Neutrophil (primary cell): ENCODE data around the gene LCE3C.

Experiments used
- H3K27ac ChIP-seq: fragments of 200-600 bp; sonication (generic); 2 replicates; pipeline ENCODE4 v1.5.1; 2016; ENCODE audit warnings: mild to moderate bottlenecking, moderate library complexity
- H3K27me3 ChIP-seq: fragments of 200-600 bp; sonication (generic); 2 replicates; pipeline ENCODE4 v1.6.0; 2016; ENCODE audit warnings: mild to moderate bottlenecking
- H3K36me3 ChIP-seq: fragments of 200-600 bp; sonication (generic); 2 replicates; pipeline ENCODE4 v1.5.1; 2017
- H3K4me1 ChIP-seq, 2 experiments: fragments of 200-600 bp in 1 of 2; sonication (generic) in 1 of 2; 1 replicate in 1 of 2; 2 replicates in 1 of 2; pipeline versions ENCODE4 v1.5.1 to v1.6.1; 2013 to 2016; ENCODE audit warnings: low read depth in 1 of 2, low read length in 1 of 2, mild to moderate bottlenecking in 1 of 2, moderate library complexity in 1 of 2; ENCODE audit not compliant: control insufficient read depth in 1 of 2, insufficient read depth in 1 of 2
- H3K4me3 ChIP-seq, 2 experiments: fragments of 200-600 bp in 1 of 2; sonication (generic) in 1 of 2; 1 replicate in 1 of 2; 2 replicates in 1 of 2; pipeline ENCODE4 v1.5.1; 2013 to 2016; ENCODE audit warnings: low read depth in 1 of 2, low read length in 1 of 2, mild to moderate bottlenecking in 1 of 2, moderate library complexity in 1 of 2
- H3K9me3 ChIP-seq: fragments of 200-600 bp; sonication (generic); 2 replicates; pipeline ENCODE4 v1.5.1; 2016
- TF ChIP-seq, protein P1 (sequence below): fragments of 200-600 bp; sonication (generic); IDR thresholded peaks from 2 replicates; pipeline ENCODE4 v1.5.1; 2016; ENCODE audit warnings: antibody characterized with exemption

Gene LCE3C

DNA sequence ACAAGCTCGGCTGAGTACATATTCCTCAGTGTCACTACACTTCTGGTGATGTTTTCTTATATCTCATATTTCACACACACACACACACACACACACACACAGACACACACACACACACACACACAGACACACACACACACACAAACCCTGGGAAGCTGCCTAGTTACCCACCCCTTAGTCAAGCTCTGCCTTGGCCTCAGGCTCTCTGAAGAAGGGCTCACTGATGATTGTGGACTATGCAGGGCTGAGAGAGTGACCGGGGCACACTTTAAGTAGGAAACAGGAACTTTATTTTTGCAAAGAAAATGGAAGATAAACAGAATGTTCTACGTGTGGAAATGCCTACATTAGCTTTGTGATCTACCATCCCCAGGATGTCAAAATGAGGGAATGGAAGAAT is 43.9 kb downstream of the LCE3C start:
- H3K27ac ChIP-seq: no peak overlapping the region
- TF ChIP-seq, protein P1, sequence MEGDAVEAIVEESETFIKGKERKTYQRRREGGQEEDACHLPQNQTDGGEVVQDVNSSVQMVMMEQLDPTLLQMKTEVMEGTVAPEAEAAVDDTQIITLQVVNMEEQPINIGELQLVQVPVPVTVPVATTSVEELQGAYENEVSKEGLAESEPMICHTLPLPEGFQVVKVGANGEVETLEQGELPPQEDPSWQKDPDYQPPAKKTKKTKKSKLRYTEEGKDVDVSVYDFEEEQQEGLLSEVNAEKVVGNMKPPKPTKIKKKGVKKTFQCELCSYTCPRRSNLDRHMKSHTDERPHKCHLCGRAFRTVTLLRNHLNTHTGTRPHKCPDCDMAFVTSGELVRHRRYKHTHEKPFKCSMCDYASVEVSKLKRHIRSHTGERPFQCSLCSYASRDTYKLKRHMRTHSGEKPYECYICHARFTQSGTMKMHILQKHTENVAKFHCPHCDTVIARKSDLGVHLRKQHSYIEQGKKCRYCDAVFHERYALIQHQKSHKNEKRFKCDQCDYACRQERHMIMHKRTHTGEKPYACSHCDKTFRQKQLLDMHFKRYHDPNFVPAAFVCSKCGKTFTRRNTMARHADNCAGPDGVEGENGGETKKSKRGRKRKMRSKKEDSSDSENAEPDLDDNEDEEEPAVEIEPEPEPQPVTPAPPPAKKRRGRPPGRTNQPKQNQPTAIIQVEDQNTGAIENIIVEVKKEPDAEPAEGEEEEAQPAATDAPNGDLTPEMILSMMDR: no peak
- H3K4me1 ChIP-seq: no peaks in the 10 kb centered on the region
- H3K27me3 ChIP-seq: peaks cover 9% of the 10 kb centered on the region
- H3K4me3 ChIP-seq: no peak overlapping the region
- H3K9me3 ChIP-seq: no peaks in the 10 kb centered on the region
- no peaks in the 10 kb centered on the region for H3K36me3 ChIP-seq

DNA sequence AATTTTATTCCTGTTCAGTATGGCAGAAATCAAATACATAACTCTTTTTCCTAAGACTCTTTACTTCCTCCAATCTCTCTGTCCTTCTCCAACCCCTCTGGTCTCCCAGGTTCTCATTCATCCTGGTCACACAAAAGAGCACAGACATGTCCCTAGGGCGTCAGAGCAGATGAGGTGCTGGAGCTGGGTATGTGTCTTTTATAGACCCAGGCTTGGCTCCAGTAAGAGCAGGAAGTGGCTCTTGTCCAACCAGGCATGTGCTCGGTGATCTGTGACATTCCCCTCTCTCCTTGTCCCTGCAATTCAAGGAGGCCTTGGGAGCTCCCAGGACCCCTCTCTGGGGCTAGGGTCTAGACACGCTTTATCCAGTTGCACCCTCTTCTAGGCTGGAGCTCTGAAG is 45.1 kb downstream of the LCE3C start:
- Histone ChIP-seq H3K36me3 (no peaks in the 10 kb centered on the region), H3K4me3 (no peak overlapping the region), H3K27ac (no peak overlapping the region), H3K4me1 (no peaks in the 10 kb centered on the region), H3K27me3 (peaks cover 16% of the 10 kb centered on the region), H3K9me3 (no peaks in the 10 kb centered on the region)
- TF ChIP-seq, protein P1: no peak

DNA sequence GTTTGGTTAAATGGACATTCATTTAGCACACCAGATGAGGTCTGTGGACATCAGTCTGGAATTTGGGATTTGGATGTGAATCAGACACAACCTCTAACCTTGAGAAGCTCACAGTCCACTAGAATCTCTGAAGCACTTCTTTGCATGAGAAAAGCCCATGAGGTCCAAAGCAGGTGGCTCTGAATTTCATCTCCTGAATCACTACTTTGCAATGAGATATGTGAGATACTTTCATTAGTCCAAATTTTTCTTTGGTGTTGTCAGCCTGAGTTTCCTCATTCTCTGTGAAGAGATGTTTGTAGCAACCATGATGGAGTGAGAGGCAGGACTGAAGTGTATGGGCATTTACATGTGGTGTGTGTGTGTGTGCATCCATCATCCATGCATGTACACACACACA is 46.6 kb downstream of the LCE3C start:
- peaks cover 30% of the 10 kb centered on the region for H3K27me3 ChIP-seq
- H3K27ac ChIP-seq: no peak overlapping the region
- H3K36me3 ChIP-seq: no peaks in the 10 kb centered on the region
- no peaks in the 10 kb centered on the region for H3K4me1 ChIP-seq
- TF ChIP-seq, protein P1: no peak
- H3K9me3 ChIP-seq: no peaks in the 10 kb centered on the region
- no peak overlapping the region for H3K4me3 ChIP-seq
